GM06990 (cell line): ENCODE results near the gene EVC2.

ENCODE experiments used
- DNase-seq: peaks from one replicate; pipeline ENCODE4 v3.0.0-alpha.2; 2011; ENCODE audit not compliant: insufficient read length; ENCODE audit errors: extremely low read depth
- H3K27me3 ChIP-seq: replicated peaks from 2 replicates; pipeline ENCODE4 v1.6.0; 2011; ENCODE audit warnings: low read length; ENCODE audit not compliant: control insufficient read depth, insufficient read depth
- H3K36me3 ChIP-seq: 2 replicates; pipeline ENCODE4 v1.5.1; 2011; ENCODE audit warnings: low read length; ENCODE audit not compliant: control insufficient read depth, insufficient read depth
- H3K4me3 ChIP-seq: replicated peaks from 2 replicates; pipeline ENCODE4 v1.5.1; 2011; ENCODE audit warnings: low read depth, mild to moderate bottlenecking, control low read depth, low read length
- TF ChIP-seq, protein P1 (sequence below): IDR thresholded peaks from 2 replicates; pipeline ENCODE4 v1.5.1; 2011; ENCODE audit warnings: low read length, control low read depth, mild to moderate bottlenecking, inconsistent platforms; ENCODE audit not compliant: insufficient read depth, poor library complexity, severe bottlenecking

EVC2 gene

DNA sequence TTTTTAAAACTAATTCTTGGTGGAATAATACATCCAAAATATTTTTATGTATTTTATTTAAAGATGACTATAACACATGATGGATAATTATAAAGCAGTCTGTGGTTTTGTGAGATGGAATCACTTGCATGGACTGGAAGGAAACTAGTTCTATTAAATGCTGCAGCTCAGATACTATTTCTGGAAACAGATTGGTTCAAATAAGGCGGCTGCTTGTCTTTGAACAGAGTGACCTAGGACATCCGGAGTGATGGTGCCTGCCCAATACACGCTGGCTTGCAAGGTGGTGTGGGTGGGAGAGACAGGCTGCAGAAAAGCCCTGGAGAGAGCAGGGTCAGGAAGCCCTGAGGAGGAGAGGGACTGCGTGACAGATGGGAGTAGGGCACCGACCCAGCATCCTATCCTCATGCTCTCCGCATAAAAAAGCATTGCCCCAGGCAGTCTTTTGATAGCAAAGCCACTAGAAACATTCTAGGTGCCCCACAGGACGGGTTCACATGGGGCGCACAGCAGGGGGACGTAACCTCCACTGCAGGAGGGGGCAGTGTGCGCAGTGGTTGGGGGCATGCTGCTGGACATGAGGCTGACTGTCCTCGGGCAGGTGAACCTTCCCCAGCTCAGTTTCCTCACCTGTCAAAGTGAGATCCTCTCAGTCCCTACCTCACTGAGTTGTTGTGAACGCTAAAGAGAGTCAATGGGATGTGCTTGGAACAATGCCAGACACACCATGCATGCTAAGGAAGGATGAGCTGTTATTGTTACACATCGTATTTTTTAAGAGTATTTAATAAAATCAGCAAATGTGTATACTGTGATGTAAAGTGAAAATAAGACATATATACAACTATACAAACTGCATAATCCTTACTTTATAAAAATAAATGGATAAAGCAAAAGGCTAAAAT is 71.3 kb downstream of the EVC2 start:
- TF ChIP-seq, protein P1, sequence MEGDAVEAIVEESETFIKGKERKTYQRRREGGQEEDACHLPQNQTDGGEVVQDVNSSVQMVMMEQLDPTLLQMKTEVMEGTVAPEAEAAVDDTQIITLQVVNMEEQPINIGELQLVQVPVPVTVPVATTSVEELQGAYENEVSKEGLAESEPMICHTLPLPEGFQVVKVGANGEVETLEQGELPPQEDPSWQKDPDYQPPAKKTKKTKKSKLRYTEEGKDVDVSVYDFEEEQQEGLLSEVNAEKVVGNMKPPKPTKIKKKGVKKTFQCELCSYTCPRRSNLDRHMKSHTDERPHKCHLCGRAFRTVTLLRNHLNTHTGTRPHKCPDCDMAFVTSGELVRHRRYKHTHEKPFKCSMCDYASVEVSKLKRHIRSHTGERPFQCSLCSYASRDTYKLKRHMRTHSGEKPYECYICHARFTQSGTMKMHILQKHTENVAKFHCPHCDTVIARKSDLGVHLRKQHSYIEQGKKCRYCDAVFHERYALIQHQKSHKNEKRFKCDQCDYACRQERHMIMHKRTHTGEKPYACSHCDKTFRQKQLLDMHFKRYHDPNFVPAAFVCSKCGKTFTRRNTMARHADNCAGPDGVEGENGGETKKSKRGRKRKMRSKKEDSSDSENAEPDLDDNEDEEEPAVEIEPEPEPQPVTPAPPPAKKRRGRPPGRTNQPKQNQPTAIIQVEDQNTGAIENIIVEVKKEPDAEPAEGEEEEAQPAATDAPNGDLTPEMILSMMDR: no peak

DNA sequence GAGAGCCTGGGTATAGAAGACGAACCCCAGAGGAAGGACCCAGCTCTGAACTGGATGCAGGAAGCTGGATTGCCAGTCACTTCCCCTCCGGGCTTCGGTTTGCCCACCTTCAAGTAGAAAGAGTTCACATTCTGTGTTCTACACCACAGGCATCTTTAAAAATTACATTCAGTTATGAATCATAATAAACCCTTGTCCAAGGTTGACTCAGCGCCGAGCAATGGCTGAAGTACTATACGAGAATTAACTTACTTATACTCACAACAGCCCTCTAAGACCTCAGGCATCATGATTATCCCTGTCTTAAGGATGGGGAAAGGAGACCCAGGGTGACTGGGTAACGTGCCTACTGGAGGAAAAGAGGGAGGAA is 72.5 kb downstream of the EVC2 start:
- TF ChIP-seq, protein P1: no peak
- Histone ChIP-seq H3K27me3 (no peaks in the 10 kb centered on the region), H3K36me3 (no peaks in the 10 kb centered on the region; the same call in 1 of the 2 replicates), H3K4me3 (no peak overlapping the region)
- no peak for DNase-seq

More for the DNA sequence above, 71.3 kb downstream of the EVC2 start:
- Histone ChIP-seq H3K4me3 (no peak overlapping the region), H3K27me3 (no peaks in the 10 kb centered on the region), H3K36me3 (no peaks in the 10 kb centered on the region)
- no peak for DNase-seq

DNA sequence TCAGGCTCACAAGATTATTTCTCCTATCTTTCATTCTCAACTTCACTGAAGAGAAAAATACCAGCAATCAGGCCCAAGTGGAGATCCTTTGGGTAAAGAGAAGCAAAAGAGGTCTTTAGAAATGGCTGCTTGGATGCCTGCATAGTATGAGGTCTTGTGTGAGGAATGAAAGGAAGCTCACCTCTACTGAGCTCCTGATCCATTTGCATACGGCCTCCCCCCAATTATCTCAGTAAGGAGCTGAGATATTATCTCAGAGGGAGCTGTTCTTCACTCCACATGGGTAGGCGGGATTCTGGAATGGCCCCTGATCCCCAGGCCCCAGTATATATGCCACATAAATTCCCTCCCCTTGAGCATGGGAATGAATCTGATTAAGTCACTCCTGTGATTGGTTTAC is 75.8 kb downstream of the EVC2 start:
- TF ChIP-seq, protein P1: no peak
- no peaks in the 10 kb centered on the region for H3K27me3 ChIP-seq
- no peaks in the 10 kb centered on the region; the same call in 1 of the 2 replicates for H3K36me3 ChIP-seq
- H3K4me3 ChIP-seq: no peak overlapping the region
- no peak for DNase-seq

DNA sequence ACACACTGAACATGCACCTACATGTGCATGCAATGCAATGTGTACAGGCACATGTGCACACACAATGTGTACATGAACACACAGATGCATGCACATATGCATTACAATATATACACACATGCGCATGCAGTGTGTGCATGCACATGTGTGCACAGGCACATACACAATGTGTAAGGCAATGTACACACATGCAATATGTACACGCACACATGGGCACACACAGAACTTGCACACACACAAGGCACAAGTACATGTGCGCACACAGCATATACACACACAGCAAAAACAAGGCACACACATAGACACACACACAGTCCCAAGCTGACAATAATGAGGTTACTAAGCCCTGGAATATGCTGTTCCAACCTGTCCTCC is 76.3 kb downstream of the EVC2 start:
- Histone ChIP-seq H3K36me3 (no peaks in the 10 kb centered on the region; the same call in 1 of the 2 replicates), H3K27me3 (no peaks in the 10 kb centered on the region), H3K4me3 (no peak overlapping the region)
- no peak for DNase-seq
- TF ChIP-seq, protein P1: no peak

DNA sequence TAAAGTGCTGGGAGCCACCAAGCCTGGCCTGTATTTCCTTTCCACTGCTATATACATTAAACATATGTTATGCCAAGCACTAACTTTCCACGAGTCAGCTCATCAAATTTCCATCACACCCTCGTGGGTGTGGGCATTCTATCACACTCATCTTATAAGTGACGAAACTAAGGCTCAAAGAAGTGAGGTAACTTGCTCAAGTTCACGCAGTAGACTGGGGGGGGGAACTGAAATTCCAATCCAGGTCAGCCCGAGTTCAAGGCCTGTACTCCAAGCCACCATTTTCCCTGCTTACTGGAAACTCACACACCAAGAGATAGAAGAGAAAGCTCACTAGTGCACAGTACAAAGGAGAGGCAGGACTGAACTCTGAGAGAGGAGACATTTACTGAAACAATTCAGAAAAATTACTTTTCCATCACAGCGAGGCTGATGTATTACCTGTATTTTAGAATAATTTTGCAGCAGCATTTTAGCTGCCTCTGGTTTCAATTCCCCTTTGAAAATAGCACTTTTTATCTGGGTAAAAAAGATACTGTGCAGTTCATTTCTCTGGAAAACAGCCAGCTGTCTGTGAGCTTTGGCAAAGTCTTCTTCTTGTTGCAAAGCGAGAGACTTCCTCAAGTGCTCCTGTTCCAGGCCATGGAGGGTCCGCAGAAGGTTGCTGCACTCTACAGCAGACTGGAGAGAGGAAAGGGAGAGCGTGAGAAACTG is 76.8 kb downstream of the EVC2 start:
- Histone ChIP-seq H3K4me3 (no peak overlapping the region), H3K36me3 (no peaks in the 10 kb centered on the region; the same call in 1 of the 2 replicates), H3K27me3 (no peaks in the 10 kb centered on the region)
- DNase-seq: no peak
- TF ChIP-seq, protein P1: no peak
